Gastroesophageal sphincter (tissue), 4 donors: ENCODE results near the gene TNXB. TPM values are rescaled to one million over a fixed set of nuclear protein-coding genes. Genes with fewer than 3 reads are reported as not detected.
A peak's percentile ranks its signal among the peaks of the same experiment; 100 is the strongest.

Experiments used
- ATAC-seq: fragments of 150-250 bp; one replicate; pipeline ENCODE4 v1.9.1; 2016; ENCODE audit warnings: mild to moderate bottlenecking, moderate library complexity
- H3K27ac ChIP-seq, 4 donors: fragments of 200-600 bp; sonication (generic) in 3 of 4; 1 replicate in 3 of 4; 2 replicates in 1 of 4; pipeline ENCODE4 v1.5.1; 2016 to 2019
- H3K27me3 ChIP-seq: fragments of 200-600 bp; sonication (generic); one replicate; pipeline ENCODE4 v1.5.1; 2019
- H3K36me3 ChIP-seq, 2 donors: fragments of 200-600 bp; sonication (generic); one replicate each; pipeline ENCODE4 v1.5.1; 2019; ENCODE audit warnings: control low read depth in 1 of 2
- H3K4me1 ChIP-seq, 3 donors: fragments of 200-600 bp; sonication (generic); 1 replicate in 2 of 3; 2 replicates in 1 of 3; pipeline ENCODE4 v1.5.1; 2016 to 2019; ENCODE audit warnings: control low read depth in 2 of 3
- H3K4me3 ChIP-seq, 2 donors: fragments of 200-600 bp; sonication (generic); one replicate each; pipeline ENCODE4 v1.5.1; 2019; ENCODE audit warnings: mild to moderate bottlenecking in 1 of 2, moderate library complexity in 1 of 2
- H3K9me3 ChIP-seq, 3 donors: fragments of 200-600 bp; sonication (generic); one replicate each; pipeline ENCODE4 v1.5.1; 2017 to 2019; ENCODE audit warnings: control low read depth in 2 of 3
- CTCF ChIP-seq, 4 experiments: fragments of 200-600 bp in 2 of 4; fragments of 450-650 bp in 2 of 4; sonication (generic) in 1 of 4; IDR thresholded peaks; one replicate each; pipeline ENCODE4 v1.5.1; 2017 to 2019; ENCODE audit warnings: antibody characterized with exemption in 4 of 4, mild to moderate bottlenecking in 2 of 4, moderate library complexity in 2 of 4
- EP300 ChIP-seq: sonication (generic); formaldehyde crosslinking; IDR thresholded peaks from one replicate; pipeline ENCODE4 v1.6.1; 2017; ENCODE audit warnings: antibody characterized with exemption, mild to moderate bottlenecking
- POLR2A ChIP-seq, 2 donors: fragments of 450-650 bp; IDR thresholded peaks; one replicate each; pipeline ENCODE4 v1.6.1; 2017; ENCODE audit warnings: antibody characterized with exemption in 2 of 2, mild to moderate bottlenecking in 2 of 2, moderate library complexity in 1 of 2
- POLR2AphosphoS5 ChIP-seq: sonication (generic); formaldehyde crosslinking; IDR thresholded peaks from one replicate; pipeline ENCODE4 v1.6.1; 2017; ENCODE audit warnings: antibody characterized with exemption
- WGBS, 2 donors: methylation state at CpG; one replicate each; pipeline ENCODE4 v1.1.5; 2018; ENCODE audit warnings: low coverage in 1 of 2; 5-methylcytosine and 5-hydroxymethylcytosine counted together
- total RNA-seq, 4 donors: library from RNA; depleted of rRNA; stranded (reverse); fragments of >200 nt; gene quantifications; one replicate each; pipeline ENCODE4 v1.1.0, GENCODE V29; 2016

The TNXB gene
- total RNA-seq, 4 donors from 2014 or later = 148 to 394 (median 190) TPM

GRCh38 chr6:32081168-32081990 lies 27.8 kb downstream of the TNXB start:
- H3K27ac ChIP-seq = peak overlapping the region; percentile 15 to 86 (median 76)
- ATAC-seq = peak; percentile 67
- 8 to 29% methylated on average over 4 of the region's 22 CpGs for WGBS, 2 donors

GRCh38 chr6:32079566-32080290 lies 29.4 kb downstream of the TNXB start:
- WGBS, 2 donors = 81% methylated on average over 5 of the region's 7 CpGs; no CpG with 5 or more reads in 1 of the 2 donors
- no peak for TF ChIP-seq POLR2AphosphoS5
- no peak for TF ChIP-seq CTCF (IDR thresholded peaks at IDR 0.05)
- no peak for TF ChIP-seq EP300
- TF ChIP-seq POLR2A (IDR thresholded peaks at IDR 0.05) = no peak
- H3K27me3 ChIP-seq = no peaks in the 10 kb centered on the region
- no peak overlapping the region for H3K4me3 ChIP-seq
- H3K36me3 ChIP-seq = peaks cover 0 to 73% of the 10 kb centered on the region in 2 donors
- peak overlapping the region in 3 of 4 donors; percentile 57 to 86 (median 71) for H3K27ac ChIP-seq
- no peaks in the 10 kb centered on the region for H3K9me3 ChIP-seq
- peaks cover 0 to 42% (median 22%) of the 10 kb centered on the region in 3 donors for H3K4me1 ChIP-seq
- no peak for ATAC-seq

More at GRCh38 chr6:32081168-32081990, 27.8 kb downstream of the TNXB start:
- H3K4me1 ChIP-seq = peaks cover 0 to 46% (median 15%) of the 10 kb centered on the region in 3 donors
- TF ChIP-seq POLR2A (IDR thresholded peaks at IDR 0.05) (no peak), POLR2AphosphoS5 (peak; percentile 5), EP300 (no peak)
- H3K9me3 ChIP-seq = no peaks in the 10 kb centered on the region
- peaks cover 0 to 67% of the 10 kb centered on the region in 2 donors for H3K36me3 ChIP-seq
- peaks cover 8% of the 10 kb centered on the region for H3K27me3 ChIP-seq
- H3K4me3 ChIP-seq = no peak overlapping the region

DNA sequence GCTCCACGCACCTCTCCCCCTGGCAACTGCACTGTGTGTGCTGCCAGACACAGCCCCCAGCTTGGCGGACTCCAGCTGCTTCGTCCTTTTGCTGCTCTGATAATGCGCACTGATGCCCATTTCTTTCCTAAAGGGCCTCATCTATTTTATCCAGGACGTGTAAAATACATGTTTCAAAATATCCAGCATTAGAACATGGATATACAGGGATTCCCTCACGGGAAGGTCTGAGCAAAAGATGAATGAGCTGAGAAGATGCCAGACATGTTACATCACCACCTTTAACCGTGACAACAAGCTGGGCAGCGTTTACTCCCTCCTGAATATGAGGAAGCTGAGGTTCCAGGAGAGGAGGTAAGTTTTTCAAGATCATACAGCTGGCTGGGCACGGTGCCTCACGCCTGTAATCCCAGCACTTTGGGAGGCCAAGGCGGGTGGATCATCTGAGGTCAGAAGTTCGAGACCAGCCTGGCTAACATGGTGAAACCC lies 32.8 kb downstream of the TNXB start:
- no peak overlapping the region for H3K4me3 ChIP-seq
- ATAC-seq = peak; percentile 84
- peaks cover 0 to 74% of the 10 kb centered on the region in 2 donors for H3K36me3 ChIP-seq
- H3K9me3 ChIP-seq = no peaks in the 10 kb centered on the region
- TF ChIP-seq POLR2AphosphoS5 (peak; percentile 66), CTCF (IDR thresholded peaks at IDR 0.05) (no peak), POLR2A (IDR thresholded peaks at IDR 0.05) (no peak)
- H3K4me1 ChIP-seq = peaks cover 0 to 33% (median 8%) of the 10 kb centered on the region in 3 donors
- peak overlapping the region in 3 of 4 donors; percentile 61 to 79 (median 73) for H3K27ac ChIP-seq
- no peaks in the 10 kb centered on the region for H3K27me3 ChIP-seq
- WGBS, 2 donors = 0 to 37% methylated on average over 2 to 10 of the region's 12 CpGs

DNA sequence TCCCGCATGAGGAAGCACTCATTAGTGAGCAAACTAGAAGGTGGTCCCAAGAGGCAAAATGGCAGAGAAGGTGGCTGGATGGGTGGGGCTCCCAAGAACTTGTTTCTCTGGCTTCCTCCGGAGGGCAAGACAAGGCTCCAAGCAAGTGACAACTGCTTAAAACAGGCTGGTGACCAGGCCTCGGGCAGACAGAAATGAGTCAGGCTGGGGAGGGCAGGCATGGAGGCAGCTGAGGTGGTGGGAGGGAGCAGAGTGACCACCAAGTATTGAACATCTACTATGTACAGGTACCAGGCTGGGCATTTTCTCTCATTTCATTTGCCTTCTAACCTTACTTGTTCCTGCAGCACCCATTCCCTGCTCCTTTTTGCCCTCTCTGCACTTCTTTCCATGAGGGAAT lies 33.4 kb downstream of the TNXB start:
- 83 to 85% methylated on average over 2 to 3 of the region's 3 CpGs for WGBS, 2 donors
- TF ChIP-seq EP300 = no peak
- no peak for TF ChIP-seq POLR2A (IDR thresholded peaks at IDR 0.05)
- TF ChIP-seq POLR2AphosphoS5 = no peak
- TF ChIP-seq CTCF (IDR thresholded peaks at IDR 0.05) = no peak
- no peak overlapping the region for H3K4me3 ChIP-seq
- H3K36me3 ChIP-seq = peaks cover 0 to 74% of the 10 kb centered on the region in 2 donors
- peak overlapping the region in 3 of 4 donors; percentile 47 to 79 (median 73) for H3K27ac ChIP-seq
- peaks cover 0 to 27% (median 7%) of the 10 kb centered on the region in 3 donors for H3K4me1 ChIP-seq
- ATAC-seq = no peak
- no peaks in the 10 kb centered on the region for H3K9me3 ChIP-seq
- H3K27me3 ChIP-seq = no peaks in the 10 kb centered on the region

DNA sequence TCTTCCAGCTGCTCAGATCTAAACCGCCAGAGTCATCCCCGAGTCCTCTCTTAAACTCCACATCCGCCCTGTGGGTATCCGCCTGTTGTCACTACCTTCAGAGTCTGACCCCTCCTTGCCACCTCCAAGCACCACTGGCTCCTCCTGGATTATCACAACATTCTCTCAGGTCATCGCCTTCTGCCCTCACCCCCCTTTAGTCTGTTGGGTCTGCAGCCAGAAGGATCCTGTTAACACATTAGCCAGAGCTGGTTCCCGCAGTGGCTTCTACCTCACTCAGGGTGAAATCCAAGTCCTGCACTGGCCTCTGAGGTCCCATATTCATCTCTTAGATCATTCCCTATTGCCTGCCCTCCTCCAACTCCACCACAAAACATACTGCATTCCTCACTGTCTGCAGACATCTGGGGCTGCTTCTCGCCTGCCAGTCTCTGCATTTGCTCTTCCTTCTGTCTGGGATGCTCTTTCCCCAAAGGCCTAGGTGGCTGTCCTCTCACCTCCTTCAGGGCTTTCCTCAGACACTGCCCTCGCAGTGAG lies 34.1 kb downstream of the TNXB start:
- Histone ChIP-seq H3K4me3 (no peak overlapping the region), H3K4me1 (peaks cover 0 to 20% (median 7%) of the 10 kb centered on the region in 3 donors), H3K27ac (peak overlapping the region in 1 of 4 donors; percentile 47), H3K27me3 (no peaks in the 10 kb centered on the region), H3K36me3 (peaks cover 0 to 74% of the 10 kb centered on the region in 2 donors), H3K9me3 (no peaks in the 10 kb centered on the region)
- WGBS, 2 donors = 85 to 92% methylated on average over 3 to 8 of the region's 8 CpGs
- no peak for ATAC-seq
- TF ChIP-seq POLR2AphosphoS5 = no peak
- no peak for TF ChIP-seq POLR2A (IDR thresholded peaks at IDR 0.05)
- no peak for TF ChIP-seq EP300
